ENCODE data around the gene ASTN1.

The ASTN1 gene

DNA sequence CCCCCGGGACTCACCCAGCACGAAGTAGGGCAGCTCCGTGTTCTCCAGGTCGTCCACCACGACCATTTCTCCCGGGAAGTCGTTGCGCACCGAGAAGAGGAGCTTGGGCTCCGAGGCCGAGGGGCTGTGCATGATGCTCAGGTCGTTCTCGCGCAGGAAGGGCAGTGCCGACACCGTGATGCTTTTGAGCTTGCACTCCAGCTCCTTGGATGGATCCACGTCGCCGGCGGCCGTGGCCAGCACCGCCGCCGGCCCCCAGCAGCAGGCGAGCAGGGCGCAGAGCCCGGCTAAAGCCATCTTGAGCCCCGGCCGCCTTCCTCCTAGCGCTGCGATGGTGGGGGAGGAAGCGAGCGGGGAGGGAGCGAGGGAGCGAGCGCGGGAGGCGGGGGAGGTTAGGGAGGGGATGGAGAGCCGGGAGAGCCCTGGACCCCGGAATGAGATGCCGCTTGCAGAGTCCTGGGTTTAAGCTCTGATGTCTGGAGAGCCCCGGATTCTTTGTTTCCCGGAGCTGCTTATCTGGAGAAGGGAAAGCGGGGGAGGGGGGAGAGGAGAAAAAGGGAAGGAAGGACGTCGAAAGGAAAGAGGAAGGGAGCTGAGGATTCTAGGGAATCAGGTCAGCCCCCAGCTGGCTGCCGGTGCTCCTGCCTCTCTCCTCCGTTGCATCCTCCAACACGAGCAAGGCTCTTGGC lies at the start of gene ASTN1:
ASTN1 (minus strand) TSS at position 333 of the 689 bp plus-strand sequence; CDS start at position 297, 36 bp downstream.
- DNase-seq (ENCODE audit: low read depth in 2 of 2), result no peak

DNA sequence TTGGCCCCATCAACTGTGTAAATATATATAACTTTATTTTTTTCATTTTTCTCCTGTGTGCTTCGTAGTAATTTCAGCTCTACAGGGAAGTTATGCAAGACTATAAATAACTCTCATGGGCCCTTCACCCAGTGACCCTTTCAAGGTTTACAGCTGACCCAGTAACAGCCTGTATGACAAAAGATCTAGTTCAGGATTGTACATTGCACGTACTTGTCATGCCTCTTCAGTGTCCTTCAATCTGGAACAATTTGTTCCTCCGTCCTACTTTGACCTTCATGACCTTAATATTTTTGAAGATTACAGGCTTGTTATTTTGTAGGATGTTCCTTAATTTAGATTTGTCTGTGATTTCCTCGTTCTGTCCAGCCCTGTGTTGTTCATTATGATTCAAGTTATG lies 46.7 kb upstream of the ASTN1 start:
- no peak for DNase-seq (ENCODE audit: low read depth in 2 of 2)

DNA sequence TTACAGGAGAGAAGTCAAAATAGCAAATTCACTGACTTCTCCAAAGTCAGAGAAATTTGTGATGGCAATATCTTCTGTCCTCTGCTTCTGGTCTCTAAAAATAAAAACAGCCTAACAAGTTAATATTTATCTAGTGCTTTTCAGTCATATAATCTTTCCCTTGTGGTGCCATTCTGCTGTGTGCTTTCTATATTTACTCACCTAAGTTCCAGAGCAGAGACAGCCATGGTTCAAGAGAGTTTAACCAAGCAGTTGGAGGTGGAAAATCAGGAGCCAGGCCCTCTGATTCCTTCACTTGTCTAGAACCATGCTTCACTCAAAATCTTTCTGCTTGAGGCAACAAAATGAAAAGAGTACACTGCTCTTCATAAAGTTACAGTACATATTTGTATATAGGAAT lies 45.6 kb upstream of the ASTN1 start:
- DNase-seq (ENCODE audit: low read depth in 2 of 2), result no peak

DNA sequence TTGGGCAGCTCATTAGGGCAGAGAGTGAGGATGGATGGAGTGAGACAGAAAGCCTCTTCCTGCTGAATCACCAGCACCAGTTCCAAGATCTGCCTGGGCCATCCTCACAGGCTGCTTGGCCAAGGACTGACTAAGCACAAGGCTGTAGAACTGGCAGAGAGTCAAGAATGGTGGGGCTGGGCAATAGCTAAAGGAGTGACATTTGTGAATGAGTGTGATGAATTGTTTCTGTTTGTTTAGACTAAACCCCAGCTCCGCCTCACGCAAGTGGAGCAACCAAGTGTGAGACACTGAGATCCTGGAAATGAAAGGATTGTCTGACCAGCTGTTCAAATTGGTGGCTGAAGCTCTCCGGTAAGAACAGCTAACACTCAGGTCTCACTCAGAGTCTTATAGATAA lies 44.8 kb upstream of the ASTN1 start:
- no peak for DNase-seq (ENCODE audit: low read depth in 2 of 2)

DNA sequence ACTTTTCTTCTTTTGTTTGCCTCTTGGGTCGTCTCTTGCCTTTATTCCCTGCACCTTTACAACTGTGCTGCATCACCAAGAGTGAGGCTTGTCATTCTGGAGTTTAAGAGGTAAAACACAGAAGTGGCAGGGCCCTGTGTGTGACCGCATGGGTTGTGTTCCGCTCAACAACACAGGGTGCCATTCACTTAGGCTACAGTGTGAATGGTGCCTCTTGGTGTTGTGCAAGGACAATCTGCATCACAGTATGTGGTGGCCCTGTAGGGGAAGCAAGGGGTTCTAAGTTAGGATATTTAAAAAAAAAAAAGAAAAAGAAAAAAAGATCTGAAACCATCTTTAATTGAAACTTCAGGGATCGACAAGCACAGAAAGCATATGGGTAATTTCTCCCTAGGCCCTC lies 44.4 kb upstream of the ASTN1 start:
- no peak for DNase-seq (ENCODE audit: low read depth in 2 of 2)

DNA sequence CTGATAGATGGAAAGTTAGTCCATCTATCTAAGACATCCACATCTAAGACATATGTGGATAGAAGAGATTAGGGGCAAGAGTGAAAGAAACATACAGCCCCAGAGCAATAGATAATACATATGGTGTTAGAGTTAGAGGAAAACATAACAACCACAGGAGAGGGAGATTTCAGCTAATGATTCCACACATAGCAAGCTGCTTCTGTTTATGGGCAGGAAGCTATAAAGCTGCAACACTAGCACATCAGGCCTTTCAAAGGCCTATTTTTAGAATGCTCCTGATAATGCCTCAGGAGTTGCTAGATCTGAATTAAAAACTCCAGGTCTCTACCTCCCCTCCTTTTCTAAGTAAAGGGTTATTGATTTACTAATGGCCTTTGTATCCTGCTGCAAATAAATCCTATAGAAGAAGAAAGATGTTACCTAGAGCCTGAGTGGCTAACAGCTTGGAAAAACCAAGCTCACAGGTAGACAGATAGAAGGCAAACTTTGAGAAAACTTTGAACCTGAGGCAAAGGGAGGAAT lies 42.4 kb upstream of the ASTN1 start:
- no peak for DNase-seq (ENCODE audit: low read depth in 2 of 2)

DNA sequence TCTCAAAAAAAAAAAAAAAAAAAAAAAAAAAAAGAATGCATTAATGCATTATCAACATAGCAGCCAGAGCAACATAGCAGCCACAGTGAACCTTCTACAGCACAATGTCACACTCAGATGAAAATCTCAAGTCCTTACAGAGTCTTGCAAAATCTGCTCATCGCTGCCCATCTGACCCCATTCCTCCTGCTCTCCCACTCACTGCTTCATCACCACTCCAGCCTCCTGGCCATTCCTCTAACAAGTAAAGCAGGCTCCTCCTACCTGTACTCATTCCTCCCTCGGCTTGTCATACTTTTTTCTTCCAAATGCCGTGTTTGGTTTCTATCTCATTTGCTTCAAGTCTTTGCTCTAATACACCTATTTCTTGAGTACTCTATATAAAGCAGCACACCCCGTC lies 35.8 kb upstream of the ASTN1 start:
- no peak for DNase-seq (ENCODE audit: low read depth in 2 of 2)

DNA sequence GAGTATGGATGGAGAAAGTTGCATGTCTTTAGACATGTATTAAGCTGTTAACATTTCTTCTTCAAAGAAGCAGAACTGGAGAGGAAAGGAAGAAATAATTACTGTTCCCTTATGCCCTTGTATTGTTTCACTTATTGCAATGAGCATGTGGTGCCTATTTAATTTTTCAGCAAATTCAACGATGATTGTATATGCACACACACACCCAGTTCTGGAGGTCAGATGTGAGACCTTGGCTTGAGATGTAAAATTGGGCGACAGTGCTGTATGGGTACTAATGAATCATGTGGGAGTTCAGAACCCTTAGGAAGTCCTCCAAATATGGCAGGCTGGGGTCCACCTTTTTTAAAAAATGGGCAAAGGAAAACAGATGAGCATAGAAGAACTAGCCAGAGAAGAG lies 33.7 kb upstream of the ASTN1 start:
- no peak for DNase-seq (ENCODE audit: low read depth in 2 of 2)

DNA sequence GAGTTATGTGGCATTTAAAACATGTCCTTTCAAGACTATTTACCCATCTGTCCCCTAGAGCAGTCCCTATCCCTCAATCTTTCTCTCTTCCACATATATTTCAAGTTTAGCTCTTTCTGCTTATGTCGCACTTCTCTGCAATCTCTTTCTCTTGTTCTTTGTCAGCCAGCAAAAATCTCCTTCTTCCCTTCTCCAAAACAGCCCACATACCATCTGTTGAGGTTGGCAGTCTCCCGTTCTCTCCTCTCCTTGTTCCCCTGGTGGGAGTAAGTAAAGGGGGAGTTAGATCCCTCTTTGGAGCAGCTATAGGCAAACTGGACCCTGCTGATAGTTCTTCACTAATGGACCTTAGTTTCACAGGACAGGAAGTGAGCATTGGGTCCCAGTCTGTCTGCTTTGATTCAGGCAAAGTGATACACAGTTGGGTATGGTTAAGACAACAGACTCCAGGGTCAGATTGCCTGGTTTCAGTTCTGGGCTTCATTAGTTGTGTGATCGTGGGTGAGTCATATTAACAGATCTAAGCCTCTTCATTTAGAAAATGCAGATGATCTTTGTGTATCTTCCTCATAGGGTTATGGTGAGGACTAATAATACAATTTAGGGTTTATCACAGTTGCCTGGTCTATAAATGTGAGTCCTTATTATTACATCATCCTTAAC lies 25.9 kb upstream of the ASTN1 start:
- no peak for DNase-seq (ENCODE audit: low read depth in 2 of 2)

DNA sequence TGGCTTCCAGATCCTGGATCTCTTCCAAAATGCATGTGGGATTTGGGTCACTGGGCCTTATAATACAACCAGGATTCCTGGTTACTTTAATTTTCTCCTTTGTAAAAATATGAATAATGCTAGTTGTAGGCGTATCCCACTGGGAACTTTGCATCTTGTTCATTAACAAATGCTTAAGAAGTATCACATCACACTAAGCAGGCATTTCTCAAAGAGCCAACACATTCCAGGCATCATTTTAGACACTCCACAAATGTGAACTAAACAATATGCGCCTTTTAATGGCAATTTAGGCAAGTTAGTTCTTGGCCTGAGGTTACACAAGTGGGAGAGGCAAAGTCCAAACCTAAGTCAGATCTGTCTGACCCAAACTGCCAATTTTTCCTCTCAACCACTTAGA lies 22.1 kb upstream of the ASTN1 start:
- no peak for DNase-seq (ENCODE audit: low read depth in 2 of 2)

DNA sequence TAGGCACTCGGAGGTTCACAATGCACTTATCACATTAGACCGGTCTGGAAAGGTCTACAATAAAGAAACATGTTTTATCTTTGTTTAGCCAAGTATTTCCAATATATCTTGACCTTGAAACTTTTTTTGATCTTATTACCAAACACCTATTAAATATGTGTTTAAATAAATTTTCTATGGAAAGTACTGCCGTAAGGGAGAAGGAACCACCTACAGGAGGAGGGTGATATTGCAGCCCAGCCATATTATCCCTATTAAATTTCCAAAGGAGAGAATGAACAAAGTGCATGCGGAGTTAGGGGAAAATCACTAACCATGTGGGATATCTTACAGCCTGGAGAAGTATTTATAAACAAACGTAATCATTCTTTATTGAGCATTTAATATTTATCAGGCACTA lies 20.7 kb upstream of the ASTN1 start:
- DNase-seq (ENCODE audit: low read depth in 2 of 2), result no peak

DNA sequence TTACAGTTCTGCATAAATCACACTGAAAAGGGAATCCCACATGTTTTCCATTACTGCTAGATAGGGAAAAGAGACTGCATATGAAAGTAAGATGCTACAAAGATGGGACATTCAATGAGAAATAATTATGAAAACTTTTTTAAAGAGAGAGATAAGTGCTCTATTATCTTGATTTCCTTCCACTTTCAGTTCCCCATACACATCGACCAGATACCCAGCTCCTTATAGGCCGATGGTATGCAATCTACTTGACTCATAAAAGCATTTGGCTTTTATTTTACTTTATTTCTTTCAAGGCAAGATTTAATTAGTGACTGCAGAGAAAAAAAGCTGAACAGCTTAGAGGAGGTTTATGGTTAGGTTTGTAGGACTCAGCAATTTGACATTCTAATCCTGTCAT lies 19.3 kb upstream of the ASTN1 start:
- no peak for DNase-seq (ENCODE audit: low read depth in 2 of 2)

DNA sequence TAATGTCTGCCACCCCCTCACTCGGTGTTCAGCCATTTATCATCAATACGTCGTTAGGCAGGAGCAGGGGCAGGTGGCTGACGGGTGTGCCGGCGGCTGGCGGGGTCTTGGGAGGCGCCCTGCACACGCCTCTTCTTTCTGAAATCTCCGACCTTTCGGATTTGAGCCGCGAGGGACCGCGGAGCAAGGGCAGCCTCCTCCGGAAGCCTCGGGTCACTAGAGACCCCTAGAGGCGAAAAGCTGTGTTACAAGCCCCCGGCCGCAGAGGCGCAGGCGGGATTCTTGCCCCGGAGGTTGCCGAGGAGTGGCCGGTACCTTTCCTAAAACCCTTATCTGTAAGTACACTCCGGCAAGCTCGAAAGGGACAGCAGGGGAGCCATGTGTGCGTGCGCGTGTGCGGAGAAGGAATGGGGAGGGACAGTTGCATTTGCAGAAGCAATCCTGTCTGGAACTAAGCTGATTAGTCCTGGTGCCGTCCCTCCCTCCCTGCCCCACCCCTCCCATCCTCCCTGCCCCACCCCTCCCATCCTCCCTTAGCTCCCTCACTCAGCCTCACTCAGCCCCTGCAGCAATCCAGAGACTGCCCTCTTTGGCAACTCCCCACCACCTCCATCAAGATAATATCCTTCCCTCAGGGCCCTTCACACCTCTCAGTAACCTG lies 17.2 kb upstream of the ASTN1 start:
- peak; percentile 18 to 34 for DNase-seq (ENCODE audit: low read depth in 2 of 2)

DNA sequence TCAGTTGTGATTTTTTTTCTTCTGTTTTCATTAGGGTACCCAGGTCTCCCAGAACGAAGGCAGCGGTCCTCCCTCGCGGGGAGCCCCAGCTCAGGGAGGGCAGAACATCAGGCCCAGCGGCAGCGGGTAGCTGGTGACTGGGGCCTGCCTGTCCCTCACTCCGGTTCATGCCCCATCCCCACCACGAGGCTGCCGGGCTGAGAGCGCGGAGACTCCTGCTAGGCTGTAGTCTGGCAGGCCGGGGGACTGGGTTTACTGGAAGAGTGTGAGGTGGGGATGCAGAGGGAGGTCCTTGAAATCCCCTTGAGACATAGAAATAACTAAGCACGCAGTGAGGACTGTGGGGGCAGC lies 16.7 kb upstream of the ASTN1 start:
- no peak for DNase-seq (ENCODE audit: low read depth in 2 of 2)

DNA sequence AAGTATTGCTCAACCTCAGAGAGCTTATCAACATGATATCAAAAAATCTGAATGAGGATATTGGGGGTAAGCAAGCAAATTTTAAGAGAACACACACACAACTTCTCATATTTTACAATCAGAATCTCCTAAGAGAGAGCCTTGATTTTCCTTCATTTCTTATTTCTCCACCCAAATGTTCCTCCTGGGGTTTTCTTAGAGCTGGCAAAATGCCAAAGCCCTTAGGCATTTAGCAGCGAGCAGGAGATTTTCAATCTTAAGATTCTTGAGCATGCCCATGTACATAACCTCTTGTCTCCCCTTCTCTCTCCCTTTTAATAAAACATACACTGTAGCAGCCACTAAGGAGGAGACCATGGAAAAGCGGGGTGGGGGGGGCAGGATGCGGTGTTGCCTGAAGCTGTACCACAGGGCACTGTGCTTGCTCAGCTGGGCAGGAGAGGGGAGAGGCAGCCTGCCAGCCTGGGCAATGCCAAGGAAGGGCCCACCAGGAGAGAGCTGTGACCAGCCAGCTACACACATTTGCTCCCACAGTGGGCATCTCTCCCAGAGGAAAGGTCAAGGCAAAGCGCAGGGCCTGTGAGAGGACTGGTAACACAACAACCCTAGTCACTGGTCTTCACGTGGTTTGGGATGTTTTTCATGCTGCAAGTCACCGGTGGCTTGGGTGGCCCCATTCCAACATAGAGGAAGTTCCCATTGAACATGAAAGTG lies 10.6 kb upstream of the ASTN1 start:
- no peak for DNase-seq (ENCODE audit: low read depth in 2 of 2)

DNA sequence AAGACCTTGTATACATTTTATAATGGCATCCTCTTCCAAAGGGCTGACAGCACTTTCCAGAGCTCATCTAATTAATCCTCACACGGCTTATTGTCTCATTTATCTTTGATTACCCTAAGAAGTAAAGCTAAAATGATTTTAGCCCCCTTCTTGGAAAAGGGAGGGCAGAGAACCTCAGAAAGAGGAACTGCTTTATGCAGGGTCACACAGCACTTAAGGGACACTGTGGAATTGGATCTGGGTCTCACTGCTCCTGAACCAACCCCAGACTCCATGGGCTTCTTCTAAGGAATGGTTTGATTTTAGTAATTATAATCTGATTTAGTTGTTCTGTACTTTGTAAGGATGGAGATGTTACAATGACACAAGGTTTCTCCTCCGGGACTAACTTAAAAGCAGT lies 9.5 kb upstream of the ASTN1 start:
- DNase-seq (ENCODE audit: low read depth in 2 of 2), result no peak

DNA sequence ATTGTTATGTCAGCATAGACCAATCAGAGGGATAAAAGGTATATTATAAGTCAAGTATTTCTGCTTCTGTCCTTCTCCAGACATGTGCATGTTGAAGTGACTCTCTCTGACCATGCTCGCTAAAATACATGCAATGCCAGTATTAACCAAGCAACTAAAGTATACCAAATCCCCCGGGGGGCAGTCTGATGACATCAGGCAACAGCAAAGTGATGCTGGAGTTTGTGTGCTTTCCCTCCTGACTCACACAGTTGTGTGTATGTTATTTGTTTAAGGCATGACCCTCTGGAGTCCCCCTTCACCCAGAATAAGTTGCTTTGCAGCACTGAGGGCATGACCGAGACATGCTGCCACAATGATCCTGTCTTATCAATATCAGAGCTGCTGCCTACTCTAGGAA lies 8.4 kb upstream of the ASTN1 start:
- DNase-seq (ENCODE audit: low read depth in 2 of 2), result no peak

DNA sequence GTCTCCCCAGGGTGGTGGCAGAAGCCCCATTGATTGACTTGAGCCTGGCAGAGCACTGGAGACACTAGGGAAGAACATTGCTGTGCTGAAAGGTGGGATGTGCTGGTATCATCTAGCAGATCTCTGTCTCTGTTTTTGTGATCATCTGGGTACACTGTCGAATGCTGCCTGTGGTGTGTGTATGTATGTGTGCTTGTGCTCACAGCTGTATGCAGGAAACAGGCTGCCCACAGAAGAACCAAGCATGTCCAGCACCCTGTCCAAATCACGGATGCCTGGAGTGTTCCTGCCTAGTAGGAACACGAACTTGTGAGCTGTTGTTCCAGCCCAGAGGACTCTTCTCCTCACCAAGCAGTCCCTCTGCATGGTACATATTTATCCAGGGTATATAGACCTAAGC lies 7.8 kb upstream of the ASTN1 start:
- DNase-seq (ENCODE audit: low read depth in 2 of 2), result no peak

DNA sequence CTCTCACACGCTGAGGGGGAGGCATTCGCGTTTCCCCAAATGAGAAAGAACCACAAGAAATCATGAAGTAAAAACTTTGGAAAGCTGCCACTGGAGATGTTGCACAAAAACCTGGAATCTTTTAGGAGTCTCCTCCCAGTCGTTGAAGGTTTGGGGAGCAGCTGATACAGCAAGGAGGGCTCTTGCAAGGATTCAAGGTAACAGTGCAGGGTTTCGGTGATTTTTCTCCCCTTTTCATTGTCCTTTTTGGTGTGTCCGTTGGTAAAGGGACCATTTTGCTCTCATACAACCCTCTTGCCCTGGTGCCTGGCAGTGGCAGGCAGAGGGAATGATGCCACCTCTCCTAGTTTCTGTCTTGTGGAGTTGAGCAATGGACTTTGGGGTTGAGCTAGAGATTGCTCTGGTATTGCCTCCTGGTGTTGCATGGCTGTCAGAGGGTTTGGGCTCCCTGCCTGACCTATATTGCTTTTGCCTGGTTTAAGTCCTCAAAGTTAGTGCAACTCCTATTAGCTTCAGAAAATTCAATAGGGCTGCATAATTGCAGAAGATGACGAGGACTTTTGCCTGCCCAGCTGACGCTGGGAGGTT lies 7.1 kb upstream of the ASTN1 start:
- no peak for DNase-seq (ENCODE audit: low read depth in 2 of 2)

DNA sequence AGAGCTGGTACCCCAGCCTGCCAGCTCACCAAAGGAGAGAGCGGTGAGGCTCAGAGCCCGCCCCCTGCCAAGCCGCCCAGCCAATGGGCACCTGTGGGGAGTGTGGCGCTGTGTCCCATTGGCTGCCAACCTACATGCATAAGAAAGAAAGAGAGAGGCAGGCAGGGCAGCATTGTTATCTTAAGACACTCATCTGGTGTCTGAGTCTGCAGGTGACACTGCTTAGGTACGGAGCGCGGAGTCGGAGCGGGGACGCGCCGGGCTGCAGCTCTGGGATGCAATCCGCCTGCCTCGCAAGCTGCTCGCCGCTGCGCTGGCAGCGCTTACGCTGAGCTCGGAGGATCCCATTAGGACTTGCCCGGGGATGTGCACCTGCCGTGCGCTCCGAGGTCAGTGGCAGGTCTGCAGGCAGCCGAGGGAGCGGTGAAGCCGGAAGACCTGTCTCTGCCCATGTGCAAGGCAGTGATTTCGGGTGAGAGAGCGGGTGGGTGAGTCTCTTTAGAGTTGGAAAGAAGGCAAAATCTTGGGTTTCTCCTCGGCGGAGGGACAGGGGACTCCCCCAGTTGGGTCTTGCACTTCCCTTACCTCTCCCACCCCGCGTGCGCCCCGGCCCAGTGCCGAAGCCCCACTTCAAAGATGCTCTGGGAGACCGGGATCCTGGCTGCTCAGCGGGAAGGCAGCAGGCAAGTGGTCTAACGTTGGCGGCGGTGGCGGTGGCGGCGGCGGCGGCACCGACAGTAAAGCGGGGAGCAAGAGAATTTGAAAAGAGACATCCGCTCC lies 6.4 kb upstream of the ASTN1 start, which contains the start of gene BRINP2:
BRINP2 (plus strand) TSS at position 203 of the 780 bp plus-strand sequence. CDS start 58,919 bp downstream, outside the sequence.
- no peak for DNase-seq (ENCODE audit: low read depth in 2 of 2)

DNA sequence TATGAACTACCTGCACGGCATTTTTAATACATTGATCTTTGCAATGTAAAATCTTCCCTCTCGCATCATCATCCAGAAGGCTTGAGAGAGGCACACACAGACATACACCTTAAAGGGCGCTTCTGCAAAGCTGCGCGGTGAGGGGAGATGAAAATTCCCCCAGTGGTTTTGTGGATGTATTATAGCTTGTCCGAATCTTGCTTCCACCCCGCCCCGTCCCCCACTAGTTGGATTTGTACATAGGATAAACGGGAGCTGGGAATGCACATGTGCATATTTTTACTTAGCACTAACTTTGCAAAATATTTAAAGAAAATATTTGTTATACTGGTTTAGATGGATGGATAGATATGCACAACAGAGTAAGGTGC lies 542 bp upstream of the ASTN1 start:
- DNase-seq (ENCODE audit: low read depth in 2 of 2), result no peak
